IPS DF 6.9 (cell line): ENCODE results near the gene ABHD17B.

Experiments
- DNase-seq: peaks from one replicate; pipeline ENCODE4 v3.0.0-alpha.2; 2013; ENCODE audit warnings: low read depth, low spot score
- H3K27ac ChIP-seq: one replicate; pipeline ENCODE4 v1.5.1; 2013; ENCODE audit warnings: low read length, control low read depth
- H3K27me3 ChIP-seq: 2 replicates; pipeline ENCODE4 v1.6.1; 2013; ENCODE audit warnings: mild to moderate bottlenecking, low read length; ENCODE audit not compliant: control insufficient read depth, insufficient read depth
- H3K36me3 ChIP-seq: 2 replicates; pipeline ENCODE4 v1.6.1; 2013; ENCODE audit warnings: low read length; ENCODE audit not compliant: control insufficient read depth, insufficient read depth
- H3K4me1 ChIP-seq: 2 replicates; pipeline ENCODE4 v1.6.1; 2013; ENCODE audit warnings: low read length; ENCODE audit not compliant: control insufficient read depth, insufficient read depth
- H3K4me3 ChIP-seq: 2 replicates; pipeline ENCODE4 v1.5.1; 2013; ENCODE audit warnings: mild to moderate bottlenecking, low read length
- H3K9me3 ChIP-seq: 2 replicates; pipeline ENCODE4 v1.6.1; 2013; ENCODE audit warnings: low read length, inconsistent platforms; ENCODE audit not compliant: control insufficient read depth, insufficient read depth
- WGBS: extraction: QIAGEN DNeasy Blood & Tissue Kit; methylation state at CpG from one replicate; pipeline ENCODE4 v1.1.7; 2013; ENCODE audit warnings: mixed read lengths, missing lambda C conversion rate; ENCODE audit not compliant: insufficient read length, insufficient coverage; 5-methylcytosine and 5-hydroxymethylcytosine counted together

ABHD17B gene

DNA sequence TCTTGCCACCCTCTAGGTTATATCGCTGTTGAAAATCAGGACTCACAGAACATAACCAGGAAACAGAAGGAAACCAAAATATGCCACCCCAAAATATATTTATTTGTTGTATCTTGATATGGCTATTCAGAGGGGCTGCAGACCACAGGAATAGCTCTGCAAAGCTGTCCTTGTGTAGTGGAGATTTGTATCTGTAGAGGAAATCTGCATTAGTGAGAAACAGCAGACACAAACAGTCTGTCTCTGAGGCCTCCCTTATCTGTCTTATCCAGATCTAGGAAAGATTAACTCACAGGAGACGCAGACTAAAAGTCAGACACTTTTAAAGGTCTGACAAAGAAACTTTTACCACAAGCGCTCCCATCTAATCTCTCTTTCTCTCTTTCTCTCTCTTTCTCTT lies 88.5 kb downstream of the ABHD17B start:
- Histone ChIP-seq H3K4me1 (no peaks in the 10 kb centered on the region), H3K4me3 (no peak overlapping the region), H3K9me3 (no peaks in the 10 kb centered on the region; the same call in 1 of the 2 replicates), H3K27ac (no peak overlapping the region), H3K36me3 (no peaks in the 10 kb centered on the region), H3K27me3 (no peaks in the 10 kb centered on the region)
- no peak for DNase-seq
- WGBS: no CpG with 5 or more reads among the region's 3 CpGs

DNA sequence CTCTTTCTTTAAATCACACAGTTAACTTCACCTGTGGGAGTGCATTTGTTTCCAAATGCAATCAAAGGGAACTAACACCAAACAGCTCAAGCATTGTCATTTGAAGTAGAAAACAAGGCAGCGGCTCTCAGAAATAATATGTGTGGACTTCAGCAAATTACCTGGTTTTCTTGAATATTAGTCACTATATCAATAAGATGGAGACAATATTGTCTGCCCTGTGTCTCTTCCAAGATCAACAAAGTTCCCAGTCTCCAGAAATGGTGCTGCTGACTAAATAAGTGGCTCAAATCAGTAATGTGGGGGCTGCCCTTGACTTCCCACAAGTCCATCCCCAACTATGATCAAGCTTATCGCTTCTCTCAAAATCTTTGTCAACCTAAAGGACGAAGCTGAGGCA lies 89.6 kb downstream of the ABHD17B start:
- H3K9me3 ChIP-seq: no peaks in the 10 kb centered on the region; the same call in 1 of the 2 replicates
- no peak for DNase-seq
- H3K36me3 ChIP-seq: no peaks in the 10 kb centered on the region
- no peaks in the 10 kb centered on the region for H3K4me1 ChIP-seq
- H3K27me3 ChIP-seq: no peaks in the 10 kb centered on the region
- WGBS: no CpG with 5 or more reads among the region's 3 CpGs
- H3K27ac ChIP-seq: no peak overlapping the region
- no peak overlapping the region for H3K4me3 ChIP-seq

DNA sequence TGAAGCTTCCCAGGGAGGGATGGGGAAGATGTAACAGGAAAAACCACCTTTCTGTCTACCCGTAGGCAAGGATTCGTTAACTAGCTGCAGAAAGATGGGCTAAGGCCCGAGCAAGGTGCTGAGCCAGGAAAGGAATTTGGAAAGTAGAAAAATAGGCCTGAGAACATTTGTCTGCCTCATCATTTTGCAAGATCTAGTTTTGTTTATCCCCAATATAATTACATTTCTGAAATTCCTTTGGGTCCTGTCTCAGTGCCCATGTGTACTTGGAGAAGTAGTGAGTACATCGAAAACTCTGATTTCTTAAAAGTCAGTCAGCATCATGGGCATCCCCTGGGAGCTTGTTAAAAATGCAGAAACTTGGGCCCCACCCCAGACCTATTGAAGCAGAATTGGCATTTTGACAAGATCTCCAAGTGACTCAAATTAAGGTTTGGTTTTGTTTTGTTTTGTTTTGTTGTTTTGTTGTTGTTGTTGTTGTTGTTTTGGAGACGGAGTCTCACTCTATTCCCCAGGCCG lies 90.5 kb downstream of the ABHD17B start:
- H3K27me3 ChIP-seq: no peaks in the 10 kb centered on the region
- H3K4me3 ChIP-seq: no peak overlapping the region
- no peaks in the 10 kb centered on the region for H3K36me3 ChIP-seq
- no CpG with 5 or more reads among the region's 6 CpGs for WGBS
- H3K27ac ChIP-seq: no peak overlapping the region
- no peaks in the 10 kb centered on the region; the same call in 1 of the 2 replicates for H3K9me3 ChIP-seq
- DNase-seq: no peak
- no peaks in the 10 kb centered on the region for H3K4me1 ChIP-seq

DNA sequence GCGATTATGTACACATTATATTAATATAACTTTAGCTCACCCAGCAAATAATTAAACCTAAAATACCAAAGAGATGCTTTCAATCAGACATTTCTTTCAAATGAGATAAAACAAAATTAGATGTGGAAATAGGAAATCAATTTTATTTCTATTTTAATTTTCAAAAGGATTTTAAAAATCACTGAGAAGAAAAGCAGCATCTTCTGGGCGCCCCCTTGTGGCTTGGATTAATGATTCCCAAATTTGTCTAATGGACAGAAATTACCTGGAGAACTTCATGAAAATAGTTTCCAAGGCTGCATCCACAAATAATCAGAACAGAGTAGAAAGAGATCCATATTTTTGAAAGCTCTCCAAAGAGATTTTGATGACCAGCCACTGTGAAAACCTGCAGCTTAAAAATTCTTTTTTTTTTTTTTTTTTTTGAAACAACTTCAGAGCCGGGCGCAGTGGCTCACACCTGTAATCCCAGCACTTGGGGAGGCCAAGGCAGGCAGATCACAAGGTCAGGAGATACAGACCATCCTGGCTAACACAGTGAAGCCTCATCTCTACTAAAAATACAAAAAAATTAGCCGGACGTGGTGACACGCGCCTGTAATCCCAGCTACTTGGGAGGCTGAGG lies 91.8 kb downstream of the ABHD17B start:
- no peak for DNase-seq
- no CpG with 5 or more reads among the region's 8 CpGs for WGBS

DNA sequence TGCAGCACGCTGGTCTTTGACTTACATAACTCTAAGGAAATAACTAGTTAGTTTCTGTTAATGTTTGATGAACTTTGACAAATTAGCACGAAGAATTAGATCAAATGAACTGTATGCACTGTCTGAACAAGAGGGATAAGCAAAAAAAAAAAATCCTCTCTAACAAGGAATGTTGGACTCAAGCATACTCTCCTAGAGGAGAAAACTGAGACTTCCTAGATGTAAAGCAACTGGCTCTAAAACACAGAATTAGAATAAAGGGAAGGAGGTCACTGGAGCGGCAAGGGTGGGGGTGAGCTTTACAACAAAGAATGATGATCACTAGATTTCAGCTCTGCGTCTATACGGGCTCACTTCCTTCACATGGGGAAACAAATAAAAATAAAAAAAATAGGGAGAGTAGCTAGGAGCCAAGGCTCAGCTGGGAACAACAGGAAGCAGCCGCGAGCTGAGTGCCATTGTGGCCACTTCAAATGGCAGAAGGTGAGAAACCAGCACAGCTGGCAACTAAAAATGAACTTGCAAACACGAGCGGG lies 94.0 kb downstream of the ABHD17B start:
- no peak for DNase-seq
- no peak overlapping the region for H3K27ac ChIP-seq

More for the DNA sequence above, 91.8 kb downstream of the ABHD17B start:
- Histone ChIP-seq H3K9me3 (no peaks in the 10 kb centered on the region; the same call in 1 of the 2 replicates), H3K4me3 (no peak overlapping the region), H3K27ac (no peak overlapping the region), H3K36me3 (no peaks in the 10 kb centered on the region), H3K4me1 (no peaks in the 10 kb centered on the region), H3K27me3 (no peaks in the 10 kb centered on the region)

More for the DNA sequence above, 94.0 kb downstream of the ABHD17B start:
- Histone ChIP-seq H3K27me3 (no peaks in the 10 kb centered on the region), H3K36me3 (no peaks in the 10 kb centered on the region), H3K9me3 (no peaks in the 10 kb centered on the region), H3K4me1 (peaks cover 2% of the 10 kb centered on the region; the same call in 1 of the 2 replicates), H3K4me3 (no peak overlapping the region)
- no CpG with 5 or more reads among the region's 9 CpGs for WGBS
